Heart right ventricle (tissue), 16 donors: Measurements from ENCODE around the gene TIMP3. TPM values are rescaled to one million over a fixed set of nuclear protein-coding genes. Genes with fewer than 3 reads are reported as not detected.

ENCODE experiments used
- ATAC-seq, 8 donors: fragments of 200-7000 bp; cut with Tn5 transposase; one replicate each; pipeline ENCODE4 v1.9.1; 2020; ENCODE audit warnings: mild to moderate bottlenecking in 8 of 8, moderate library complexity in 8 of 8, moderate number of reproducible peaks in 1 of 8
- DNase-seq, 2 donors: peaks; one replicate each; pipeline ENCODE4 v3.0.0-alpha.2; 2020
- H3K27ac ChIP-seq, 10 donors: fragments of 200-600 bp; sonication (generic) in 2 of 10; one replicate each; pipeline versions ENCODE4 v1.5.0 to v1.8.0; 2020 to 2022; ENCODE audit warnings: mild to moderate bottlenecking in 3 of 10
- H3K27me3 ChIP-seq, 7 donors: fragments of 200-600 bp; one replicate each; pipeline ENCODE4 v1.8.0; 2021 to 2022; ENCODE audit warnings: mild to moderate bottlenecking in 2 of 7
- H3K36me3 ChIP-seq, 9 donors: fragments of 200-600 bp; sonication (generic) in 1 of 9; one replicate each; pipeline versions ENCODE4 v1.5.0 to v1.8.0; 2020 to 2022; ENCODE audit warnings: mild to moderate bottlenecking in 2 of 9
- H3K4me1 ChIP-seq, 9 donors: fragments of 200-600 bp; sonication (generic) in 1 of 9; one replicate each; pipeline versions ENCODE4 v1.5.0 to v1.8.0; 2020 to 2022; ENCODE audit warnings: mild to moderate bottlenecking in 4 of 9
- H3K4me3 ChIP-seq, 10 donors: fragments of 200-600 bp; sonication (generic) in 2 of 10; one replicate each; pipeline versions ENCODE4 v1.5.0 to v1.8.0; 2020 to 2022; ENCODE audit warnings: mild to moderate bottlenecking in 7 of 10, moderate library complexity in 2 of 10
- H3K9me3 ChIP-seq, 11 donors: fragments of 200-600 bp in 10 of 11; sonication (generic) in 2 of 11; one replicate each; pipeline versions ENCODE4 v1.5.0 to v1.8.0; 2013 to 2022; ENCODE audit warnings: mild to moderate bottlenecking in 2 of 11, control low read depth in 1 of 11, moderate library complexity in 1 of 11
- CTCF ChIP-seq, 9 donors: fragments of 200-600 bp; sonication (generic) in 2 of 9; IDR thresholded peaks; one replicate each; pipeline versions ENCODE4 v1.5.0 to v1.8.0; 2021 to 2022; ENCODE audit warnings: antibody characterized with exemption in 9 of 9, mild to moderate bottlenecking in 5 of 9, moderate library complexity in 1 of 9
- WGBS, 2 donors: extraction: QIAGEN DNeasy Blood & Tissue Kit; methylation state at CpG; one replicate each; pipeline ENCODE4 v1.1.7; 2013; ENCODE audit warnings: inconsistent platforms in 1 of 2; 5-methylcytosine and 5-hydroxymethylcytosine counted together
- intact Hi-C, 10 donors: fragments of 100-400 bp; cut with DNase I; formaldehyde crosslinking; loops; one replicate each; pipeline versions ENCODE4 v1.11.1 to v1.14.2; 2022
- polyA plus RNA-seq, 2 donors: library from polyadenylated mRNA; stranded (reverse); fragments of 200-250 nt; gene quantifications; one replicate each; pipeline ENCODE4 v1.2.3, GENCODE V29; 2013
- total RNA-seq, 10 donors: library from RNA; stranded (reverse); fragmentation: NEBNext Ultra II Directional in 3 of 10; extraction: Animal tissue kit (Norgen Biotek cat#: 25700) in 3 of 10; gene quantifications; one replicate each; pipeline versions ENCODE4 v1.2.1 to v1.2.4, GENCODE V29; 2021 to 2023
- donor health status: Arrhythmogenic right ventricular cardiomyopathy.
- donor health status: ischemic (EF 13 %, LVEDD 7.1; RV severe dilation, severe dysfunction).
- donor health status: healthy with polysubstance abuse.
- donor health status: DM: no; HTN: yes; CAD: no.
- donor health status: DM: no; HTN: no; CAD: no.
- donor health status: ischemic (EF 25% LVEDD 6.9; RV normal size, moderate dysfunction).
- donor health status: ischemic (EF 25% LVEDD 5.7; RV mildly dilated, moderate dysfunction).
- donor health status: healthy.
- donor health status: DM: yes; HTN: yes; CAD: no.
- donor health status: Ischemic cardiomyopathy.
- donor health status: ischemic (EF 35%, LVEDD 5.7; RV mildly dilated, moderate dysfunction).
- donor health status: nonischemic (EF 11% LVEDD 7.7; RV severe dilation, severe dysfunction).
- donor health status: DM: yes; HTN: yes; CAD: no.
- donor health status: PGD.
- donor health status: ischemic (EF 29% LVEDD 5.4; RV normal size, mild dysfunction).
- donor health status: nonischemic (EF 23%, LVEDD 6.1; RV moderate dilation, normal function).

The TIMP3 gene
- total and polyA plus RNA-seq, 12 donors, result 91.9 to 380 (median 157) TPM

- H3K4me3 ChIP-seq, result no peak overlapping the region
- no peak for TF ChIP-seq CTCF (IDR thresholded peaks at IDR 0.05)
- H3K4me1 ChIP-seq, result peaks cover 0 to 17% (median 0%) of the 10 kb centered on the region in 9 donors
- H3K36me3 ChIP-seq, result no peaks in the 10 kb centered on the region
- ATAC-seq (no peak), DNase-seq (no peak)
- peaks cover 0 to 3% (median 0%) of the 10 kb centered on the region in 11 donors for H3K9me3 ChIP-seq
- no peak overlapping the region for H3K27ac ChIP-seq
- no peaks in the 10 kb centered on the region for H3K27me3 ChIP-seq
- WGBS, 2 donors, result 90 to 93% methylated on average over 6 of the region's 6 CpGs
- intact Hi-C loops, result loop anchor here in 1 of 10 donors (5.0 kb wide), 1 partner anchor 264 kb away; no protein-coding TSS in a partner anchor
Observed at GRCh38 chr22:32791056-32791455, 10.4 kb upstream of the TIMP3 start.

GRCh38 chr22:32791485-32791884 is 10.0 kb upstream of the TIMP3 start:
- ATAC-seq (no peak), DNase-seq (no peak)
- Histone ChIP-seq H3K4me3 (no peak overlapping the region), H3K27ac (no peak overlapping the region), H3K27me3 (no peaks in the 10 kb centered on the region), H3K36me3 (no peaks in the 10 kb centered on the region), H3K9me3 (peaks cover 0 to 3% (median 0%) of the 10 kb centered on the region in 11 donors), H3K4me1 (peaks cover 0 to 21% (median 3%) of the 10 kb centered on the region in 9 donors)
- WGBS, 2 donors, result 91 to 93% methylated on average over 7 of the region's 7 CpGs
- no peak for TF ChIP-seq CTCF (IDR thresholded peaks at IDR 0.05)
- intact Hi-C loops, result loop anchor here in 1 of 10 donors (5.0 kb wide), 1 partner anchor 264 kb away; no protein-coding TSS in a partner anchor

GRCh38 chr22:32793589-32793988 is 7.9 kb upstream of the TIMP3 start:
- peaks cover 0 to 35% (median 11%) of the 10 kb centered on the region in 9 donors for H3K4me1 ChIP-seq
- TF ChIP-seq CTCF (IDR thresholded peaks at IDR 0.05), result no peak
- no peaks in the 10 kb centered on the region for H3K27me3 ChIP-seq
- intact Hi-C loops, result loop anchor here in 1 of 10 donors (5.0 kb wide), 1 partner anchor 266 kb away; no protein-coding TSS in a partner anchor
- H3K36me3 ChIP-seq, result no peaks in the 10 kb centered on the region
- no peak overlapping the region for H3K4me3 ChIP-seq
- no peak overlapping the region for H3K27ac ChIP-seq
- no peak for ATAC-seq
- H3K9me3 ChIP-seq, result peaks cover 0 to 3% (median 0%) of the 10 kb centered on the region in 11 donors
- no peak for DNase-seq

GRCh38 chr22:32794449-32795213 is 6.9 kb upstream of the TIMP3 start:
- DNase-seq, result no peak
- no peak overlapping the region for H3K4me3 ChIP-seq
- 77 to 80% methylated on average over 10 of the region's 10 CpGs for WGBS, 2 donors
- no peaks in the 10 kb centered on the region for H3K27me3 ChIP-seq
- no peak overlapping the region for H3K27ac ChIP-seq
- no peak for ATAC-seq
- H3K36me3 ChIP-seq, result no peaks in the 10 kb centered on the region
- peaks cover 1 to 29% (median 11%) of the 10 kb centered on the region in 9 donors for H3K4me1 ChIP-seq
- TF ChIP-seq CTCF (IDR thresholded peaks at IDR 0.05), result no peak
- intact Hi-C loops, result loop anchor here in 5 of 10 donors (1.0 to 5.0 kb wide), 5 partner anchors 32 to 267 kb away; no protein-coding TSS in a partner anchor
- H3K9me3 ChIP-seq, result peaks cover 0 to 2% (median 0%) of the 10 kb centered on the region in 11 donors
